ENCODE data around the gene GSTK1.
"Not testable (repeated sequence)": the region's sequence is repeated elsewhere in the genome, so short reads cannot be mapped to it uniquely, and the experiment has no call there.

Gene GSTK1

GRCh38 chr7:143279186-143280098 lies 16.2 kb downstream of the GSTK1 start:
- FAIRE-seq = no peak

GRCh38 chr7:143280160-143280559 lies 16.9 kb downstream of the GSTK1 start:
- FAIRE-seq = no peak

GRCh38 chr7:143280566-143280965 lies 17.3 kb downstream of the GSTK1 start:
- FAIRE-seq = no peak

GRCh38 chr7:143281529-143281928 lies 18.3 kb downstream of the GSTK1 start:
- FAIRE-seq = no peak

GRCh38 chr7:143282124-143282523 lies 18.9 kb downstream of the GSTK1 start:
- FAIRE-seq = no peak

GRCh38 chr7:143283381-143283780 lies 20.1 kb downstream of the GSTK1 start:
- FAIRE-seq = no peak

- no peak for FAIRE-seq
Observed at GRCh38 chr7:143284591-143285469, 21.6 kb downstream of the GSTK1 start, which contains the start of gene TMEM139. TSS of gene TMEM139 (plus strand) at chr7:143284958. CDS start at chr7:143285958, 1,000 bp downstream.

GRCh38 chr7:143285470-143285778 lies 22.2 kb downstream of the GSTK1 start:
- FAIRE-seq = no peak

- FAIRE-seq = no peak
Observed at GRCh38 chr7:143285806-143286521, 22.7 kb downstream of the GSTK1 start.

GRCh38 chr7:143286522-143286890 lies 23.3 kb downstream of the GSTK1 start:
- FAIRE-seq = no peak

GRCh38 chr7:143287339-143287934 lies 24.2 kb downstream of the GSTK1 start:
- no peak for FAIRE-seq

GRCh38 chr7:143287935-143288826 lies 24.9 kb downstream of the GSTK1 start, which contains the start of gene CASP2:
TSS of gene CASP2 (plus strand) at chr7:143288351. CDS start at chr7:143288456, 105 bp downstream.
- FAIRE-seq = no peak

GRCh38 chr7:143288836-143289235 lies 25.6 kb downstream of the GSTK1 start:
- no peak for FAIRE-seq

GRCh38 chr7:143289421-143289820 lies 26.2 kb downstream of the GSTK1 start:
- FAIRE-seq = no peak

GRCh38 chr7:143289888-143290287 lies 26.6 kb downstream of the GSTK1 start:
- FAIRE-seq = not testable (repeated sequence)

GRCh38 chr7:143290293-143290692 lies 27.1 kb downstream of the GSTK1 start:
- no peak for FAIRE-seq

GRCh38 chr7:143292876-143293275 lies 29.6 kb downstream of the GSTK1 start:
- no peak for FAIRE-seq

- FAIRE-seq = no peak
Observed at GRCh38 chr7:143295870-143296269, 32.6 kb downstream of the GSTK1 start.

GRCh38 chr7:143296686-143297085 lies 33.4 kb downstream of the GSTK1 start:
- no peak for FAIRE-seq

GRCh38 chr7:143299346-143299745 lies 36.1 kb downstream of the GSTK1 start:
- no peak for FAIRE-seq

- FAIRE-seq = no peak
Observed at GRCh38 chr7:143299840-143300239, 36.6 kb downstream of the GSTK1 start.

Measured in A204.1 (cell line).